GM12891 (cell line): Measurements from ENCODE around the gene NUMA1.

Source experiments
- PAX5 ChIP-seq: IDR thresholded peaks from 2 replicates; pipeline ENCODE4 v1.6.1; 2011; ENCODE audit warnings: low read length, moderate library complexity, mild to moderate bottlenecking; ENCODE audit not compliant: insufficient read depth, severe bottlenecking
- POLR2A ChIP-seq: IDR thresholded peaks from 2 replicates; pipeline ENCODE4 v1.6.1; 2011; ENCODE audit warnings: low read depth, low read length, control low read depth
- POLR2AphosphoS5 ChIP-seq: IDR thresholded peaks from 2 replicates; pipeline ENCODE4 v1.6.1; 2011; ENCODE audit warnings: low read depth, low read length, control low read depth
- POU2F2 ChIP-seq: IDR thresholded peaks from 2 replicates; pipeline ENCODE4 v1.6.1; 2011; ENCODE audit warnings: low read depth, mild to moderate bottlenecking, control low read depth, low read length, moderate library complexity
- SPI1 ChIP-seq: IDR thresholded peaks from 2 replicates; pipeline ENCODE4 v1.6.1; 2011; ENCODE audit warnings: low read depth, low read length, control low read depth
- TAF1 ChIP-seq: IDR thresholded peaks from 2 replicates; pipeline ENCODE4 v1.6.1; 2011; ENCODE audit warnings: low read depth, low read length, control low read depth

GRCh38 chr11:71999798-72000197, 80.5 kb downstream of the NUMA1 start:
- TF ChIP-seq POLR2AphosphoS5 (no peak), POLR2A (no peak), SPI1 (no peak), TAF1 (no peak), POU2F2 (no peak), PAX5 (no peak)
